HG02885 (cell line): ENCODE data around the gene KIF26A.

ENCODE experiments used
- ATAC-seq: cut with Tn5 transposase; IDR thresholded peaks from one replicate; pipeline ENCODE4 v1.9.1; 2021; ENCODE audit warnings: mild to moderate bottlenecking; ENCODE audit not compliant: unreplicated experiment, poor library complexity

KIF26A gene

GRCh38 chr14:104187931-104188726, 49.7 kb downstream of the KIF26A start:
- no peak for ATAC-seq

DNA sequence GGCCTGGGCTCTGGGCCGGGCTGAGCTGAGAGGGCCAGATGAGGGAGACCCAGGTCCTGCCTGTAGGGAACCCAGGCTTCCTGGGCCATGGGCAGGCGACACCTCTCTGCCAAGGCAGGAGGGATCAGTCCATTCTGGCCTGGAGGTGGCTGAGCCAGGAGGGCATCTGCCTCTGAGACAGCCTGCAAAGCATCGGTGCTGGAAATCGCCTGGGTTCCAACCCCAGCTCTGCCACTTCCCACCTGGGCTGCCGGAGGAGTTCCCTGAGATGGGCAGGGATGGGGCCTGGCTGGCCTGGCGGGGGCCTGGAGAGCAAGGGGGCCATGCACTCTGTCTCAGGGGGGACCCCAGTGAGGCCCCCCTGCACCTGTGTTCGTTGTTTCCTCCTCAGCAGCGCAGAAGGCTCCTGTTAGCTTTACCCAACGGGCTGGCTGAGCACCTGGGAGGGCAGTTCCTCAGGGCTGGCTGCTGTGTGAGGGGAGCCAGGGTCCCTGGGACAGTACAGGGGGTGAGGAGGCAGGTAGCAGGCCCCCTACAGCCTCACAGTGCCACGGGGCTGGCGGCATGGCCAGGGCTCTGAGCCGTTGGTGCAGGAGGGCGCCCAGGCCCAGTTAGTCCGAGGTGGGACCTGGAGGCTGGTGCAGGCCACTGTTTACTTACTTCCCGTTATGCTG, 50.5 kb downstream of the KIF26A start:
- no peak for ATAC-seq

- ATAC-seq, result no peak
Measured at GRCh38 chr14:104189629-104190335, 51.4 kb downstream of the KIF26A start.

DNA sequence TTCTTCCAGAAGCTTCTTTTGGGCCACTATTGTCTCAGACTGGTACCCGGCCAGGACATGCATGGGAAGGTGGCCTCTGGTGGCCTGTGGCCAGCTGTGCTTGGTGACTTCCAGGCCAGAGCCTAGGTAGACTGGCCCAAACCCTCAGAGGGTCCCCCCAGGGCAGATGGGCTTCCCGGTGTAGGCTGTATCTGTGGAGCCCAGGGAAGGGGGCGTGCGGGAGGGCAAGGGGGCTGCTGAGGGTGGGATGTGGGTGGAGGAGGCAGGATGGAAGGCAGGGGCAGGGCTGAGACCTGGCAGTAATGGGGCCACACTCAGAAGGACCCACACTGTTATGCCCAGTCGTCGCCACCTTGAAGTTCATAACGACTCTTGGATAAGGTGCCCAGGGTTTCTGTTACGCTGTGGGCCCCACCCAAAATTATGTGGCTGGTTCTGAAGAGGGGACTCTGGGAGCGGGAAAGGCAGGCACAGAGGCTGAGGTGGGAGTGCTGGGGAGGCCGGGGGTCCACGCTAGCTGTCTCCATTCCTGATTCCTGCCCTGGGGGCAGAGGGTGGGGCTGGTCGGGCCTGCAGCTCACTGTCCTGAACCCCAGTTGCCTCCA, 52.1 kb downstream of the KIF26A start:
- ATAC-seq, result no peak

DNA sequence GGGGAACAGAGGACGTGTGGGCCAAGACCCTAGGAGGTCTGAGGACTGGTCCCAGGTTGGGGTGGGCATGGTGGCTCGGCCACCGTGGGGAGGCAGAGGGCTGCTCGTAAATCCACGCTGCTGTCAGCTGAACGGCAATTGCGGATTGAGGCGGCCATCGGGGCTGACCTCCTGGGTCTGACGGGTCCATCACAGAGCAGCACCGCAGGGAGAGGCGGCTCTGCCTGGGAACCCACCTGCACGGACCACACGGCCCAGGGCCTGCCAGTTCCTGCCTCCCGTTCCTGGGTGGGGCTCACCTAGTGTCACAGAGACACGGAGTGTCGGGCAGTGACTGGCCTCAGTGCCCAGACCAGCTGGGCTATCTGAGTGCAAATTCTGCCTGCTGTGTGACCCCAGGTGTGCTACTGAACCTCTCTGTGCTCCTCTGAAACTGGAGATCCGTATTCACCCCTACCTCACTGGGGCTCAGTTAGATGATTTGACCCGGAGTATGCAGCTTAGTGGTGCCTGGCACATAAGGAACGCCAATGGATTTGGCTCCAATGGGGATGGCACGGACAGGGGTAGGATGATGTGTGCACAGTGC, 53.1 kb downstream of the KIF26A start:
- no peak for ATAC-seq

- ATAC-seq, result no peak
Measured at GRCh38 chr14:104192146-104192882, 53.9 kb downstream of the KIF26A start.

- no peak for ATAC-seq
Measured at GRCh38 chr14:104192883-104193245, 54.5 kb downstream of the KIF26A start.

DNA sequence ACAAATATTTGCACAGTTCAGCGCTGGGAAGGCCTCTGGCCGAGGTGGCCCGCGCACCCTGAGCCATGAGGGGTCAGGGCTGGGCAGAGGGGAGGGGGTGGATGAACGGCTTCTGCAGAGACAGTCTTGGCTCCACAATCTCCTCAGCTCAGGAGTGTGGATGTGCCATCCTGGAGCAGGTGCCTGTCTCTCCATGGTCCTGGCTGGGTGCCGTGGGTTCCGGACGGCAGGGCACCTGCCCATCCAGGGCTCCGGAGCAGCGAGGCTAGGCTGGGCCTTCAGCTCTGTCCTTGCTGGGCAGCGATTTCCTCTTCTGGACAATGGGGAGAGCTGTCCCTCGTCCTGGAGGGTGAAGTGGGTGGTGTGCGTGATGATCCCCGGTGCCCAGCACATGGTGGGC, 55.6 kb downstream of the KIF26A start:
- ATAC-seq, result no peak

DNA sequence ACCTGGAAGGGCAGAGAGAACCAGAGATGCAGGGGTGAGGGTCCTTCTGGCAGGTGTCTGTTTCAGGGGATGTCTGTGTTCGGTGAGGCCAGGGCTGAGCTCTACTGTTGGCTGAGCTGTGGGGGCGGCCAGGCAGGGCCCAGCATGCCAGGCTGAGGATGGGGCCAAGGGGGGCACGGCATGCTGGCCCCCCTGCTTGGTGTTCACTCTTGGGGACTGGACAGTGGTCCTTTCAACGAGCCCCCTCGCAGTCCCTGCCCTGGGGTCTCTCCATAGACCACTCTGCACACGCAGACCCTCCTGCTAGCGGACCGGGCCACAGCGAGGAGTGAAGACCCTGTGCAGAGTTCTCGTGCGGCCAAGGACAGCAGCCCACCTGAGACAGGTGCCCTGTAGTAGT, 56.3 kb downstream of the KIF26A start:
- no peak for ATAC-seq

DNA sequence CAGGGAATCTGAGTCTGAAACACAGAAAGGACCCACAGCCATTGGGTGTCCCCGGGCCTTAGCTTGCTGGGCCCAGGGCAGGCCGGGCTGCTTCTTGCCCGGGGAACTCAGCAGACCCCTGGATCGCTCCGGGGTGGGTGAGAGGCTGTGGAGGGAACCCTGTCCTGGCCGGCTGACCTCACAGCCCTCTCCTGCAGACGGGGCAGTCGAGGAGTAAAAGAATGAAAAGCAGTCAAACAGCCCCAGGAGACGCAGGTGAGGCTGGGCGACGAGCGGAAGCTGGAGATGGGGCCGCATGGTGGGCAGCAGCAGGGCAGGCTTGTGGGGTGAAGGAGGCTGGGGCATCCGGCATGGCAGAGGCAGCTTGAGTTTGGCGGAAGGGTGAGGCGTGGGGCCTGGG, 57.0 kb downstream of the KIF26A start:
- ATAC-seq, result no peak

- ATAC-seq, result no peak
Measured at GRCh38 chr14:104195878-104196277, 57.5 kb downstream of the KIF26A start.

- ATAC-seq, result no peak
Measured at GRCh38 chr14:104196461-104197140, 58.2 kb downstream of the KIF26A start.

GRCh38 chr14:104197449-104198247, 59.3 kb downstream of the KIF26A start:
- ATAC-seq, result no peak

- no peak for ATAC-seq
Measured at GRCh38 chr14:104199266-104199895, 61.0 kb downstream of the KIF26A start.

GRCh38 chr14:104200106-104200505, 61.7 kb downstream of the KIF26A start:
- ATAC-seq, result no peak

DNA sequence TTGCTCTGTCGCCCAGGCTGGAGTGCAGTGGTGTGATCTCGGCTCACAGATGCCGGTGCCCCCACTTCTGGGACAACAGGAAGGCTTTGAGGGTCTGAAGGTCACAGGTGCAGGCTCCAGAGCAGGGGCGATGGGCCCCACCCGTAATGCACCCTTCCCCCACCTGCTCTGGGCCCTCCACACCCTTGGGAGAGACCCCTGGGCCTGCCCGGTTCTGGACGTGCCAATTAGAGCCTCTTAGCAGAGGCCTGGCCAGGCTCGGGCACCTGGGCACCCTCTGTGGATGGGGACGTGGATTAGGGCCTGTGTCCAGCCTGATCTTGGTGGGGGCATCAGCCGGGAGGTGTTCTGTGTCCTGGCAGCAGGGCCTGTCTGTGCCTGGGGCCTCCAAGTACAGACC, 62.2 kb downstream of the KIF26A start:
- no peak for ATAC-seq

- ATAC-seq, result no peak
Measured at GRCh38 chr14:104201063-104201462, 62.7 kb downstream of the KIF26A start.

- no peak for ATAC-seq
Measured at GRCh38 chr14:104201496-104201895, 63.1 kb downstream of the KIF26A start.
